HCT116 (cell line): ENCODE results near the gene POLR1D. TPM values are rescaled to one million over a fixed set of nuclear protein-coding genes. Genes with fewer than 3 reads are reported as not detected.

Experiments
- ATAC-seq: fragments of 200-7000 bp; cut with Tn5 transposase; 2 replicates; pipeline ENCODE4 v1.9.1; 2020; ENCODE audit warnings: mild to moderate bottlenecking, moderate library complexity
- BruUV-seq: library from RNA; stranded (reverse); fragments of 400-500 nt; replicated peaks from 2 replicates; lab custom pipeline; 2021; lab: Mats Ljungman, UMichigan
- CTCF ChIA-PET: fragments of 300-600 bp; sonication (Branson Sonifier 250); formaldehyde crosslinking; loops from one replicate; lab custom pipeline; 2021; ENCODE audit warnings: antibody characterized with exemption; lab: Charles Lee
- POLR2A ChIA-PET: fragments of 300-600, 350-600 bp; sonication (Branson Sonifier 250); formaldehyde crosslinking; loops from one replicate; lab custom pipeline; 2021; ENCODE audit warnings: antibody characterized with exemption; lab: Charles Lee
- RAD21 ChIA-PET, 2 experiments: fragments of 300-600 bp; sonication (Branson Sonifier 250); formaldehyde crosslinking; loops; one replicate each; lab custom pipeline; 2023; ENCODE audit warnings: low total read pairs in 2 of 2; ENCODE audit not compliant: uncharacterized antibody in 2 of 2, unreplicated experiment in 2 of 2, low non-redundant PET in 1 of 2; lab: Charles Lee
- DNase-seq: peaks from one replicate; pipeline ENCODE4 v3.0.0-alpha.2; 2010; ENCODE audit warnings: low read depth, low spot score
- H2AFZ ChIP-seq: fragments of 200-600 bp; shearing (Covaris generic), sonication (generic); 2 replicates; pipeline ENCODE4 v1.6.1; 2017; ENCODE audit warnings: low read depth, mixed run types, mixed read lengths, antibody characterized with exemption, low read length; ENCODE audit not compliant: poor library complexity, severe bottlenecking
- H3K27ac ChIP-seq: 2 replicates; pipeline ENCODE4 v1.5.1; 2012; ENCODE audit warnings: low read depth, low read length
- H3K27me3 ChIP-seq: fragments of 200-600 bp; sonication (generic); 2 replicates; pipeline ENCODE4 v1.6.1; 2016; ENCODE audit warnings: mixed run types, low read length, mixed read lengths; ENCODE audit not compliant: insufficient read depth
- H3K36me3 ChIP-seq, 2 experiments: fragments of 200-500 bp in 1 of 2; fragments of 200-600 bp in 1 of 2; sonication (Bioruptor generic) in 1 of 2; sonication (generic) in 1 of 2; 2 replicates each; pipeline versions ENCODE4 v1.5.1 to v1.6.1; 2014 to 2016; ENCODE audit warnings: low read length in 2 of 2, inconsistent platforms in 1 of 2, mixed read lengths in 1 of 2, mixed run types in 1 of 2; ENCODE audit not compliant: insufficient read depth in 2 of 2, control insufficient read depth in 1 of 2
- H3K4me1 ChIP-seq, 2 experiments: fragments of 200-600 bp in 1 of 2; sonication (generic) in 1 of 2; 2 replicates each; pipeline versions ENCODE4 v1.5.1 to v1.6.1; 2012 to 2017; ENCODE audit warnings: low read length in 2 of 2, inconsistent platforms in 1 of 2, mild to moderate bottlenecking in 1 of 2, mixed read lengths in 1 of 2, mixed run types in 1 of 2, moderate library complexity in 1 of 2; ENCODE audit not compliant: insufficient read depth in 2 of 2, control insufficient read depth in 1 of 2
- H3K4me2 ChIP-seq: fragments of 200-600 bp; sonication (generic); 2 replicates; pipeline ENCODE4 v1.6.1; 2017; ENCODE audit warnings: mixed run types, low read length, mixed read lengths
- H3K4me3 ChIP-seq, 2 experiments: fragments of 200-600 bp in 1 of 2; sonication (generic) in 1 of 2; replicated peaks in 1 of 2; 2 replicates each; pipeline ENCODE4 v1.5.1; 2011 to 2016; ENCODE audit warnings: low read length in 2 of 2, control low read depth in 1 of 2, low read depth in 1 of 2, mild to moderate bottlenecking in 1 of 2, mixed read lengths in 1 of 2, mixed run types in 1 of 2
- H3K79me2 ChIP-seq: fragments of 200-600 bp; sonication (generic); 2 replicates; pipeline ENCODE4 v1.6.1; 2017; ENCODE audit warnings: mild to moderate bottlenecking, mixed run types, low read length, moderate library complexity, mixed read lengths; ENCODE audit not compliant: insufficient read depth
- H3K9ac ChIP-seq: fragments of 200-600 bp; sonication (generic); 2 replicates; pipeline ENCODE4 v1.6.1; 2016; ENCODE audit warnings: low read length, mixed read lengths
- H3K9me2 ChIP-seq: fragments of 200-600 bp; sonication (generic), shearing (Covaris generic); 2 replicates; pipeline ENCODE4 v1.6.1; 2017; ENCODE audit warnings: mixed run types, mild to moderate bottlenecking, moderate library complexity; ENCODE audit not compliant: insufficient read depth
- H3K9me3 ChIP-seq, 2 experiments: fragments of 200-500 bp in 1 of 2; fragments of 200-600 bp in 1 of 2; sonication (Bioruptor generic) in 1 of 2; sonication (generic) in 1 of 2; 2 replicates each; pipeline ENCODE4 v1.6.1; 2014 to 2017; ENCODE audit warnings: low read length in 2 of 2, mixed read lengths in 2 of 2, inconsistent platforms in 1 of 2, low read depth in 1 of 2, mild to moderate bottlenecking in 1 of 2, mixed run types in 1 of 2, moderate library complexity in 1 of 2; ENCODE audit not compliant: control insufficient read depth in 1 of 2, insufficient read depth in 1 of 2
- H4K20me1 ChIP-seq: fragments of 200-600 bp; sonication (generic), shearing (Covaris generic); 2 replicates; pipeline ENCODE4 v1.6.1; 2017; ENCODE audit warnings: mixed run types, mild to moderate bottlenecking, moderate library complexity; ENCODE audit not compliant: insufficient read depth
- EGR1 ChIP-seq: IDR thresholded peaks from 2 replicates; pipeline ENCODE4 v1.6.1; 2012; ENCODE audit warnings: low read depth
- JUND ChIP-seq: IDR thresholded peaks from 2 replicates; pipeline ENCODE4 v1.6.1; 2012
- POLR2AphosphoS5 ChIP-seq: IDR thresholded peaks from 2 replicates; pipeline ENCODE4 v1.6.1; 2011; ENCODE audit warnings: mild to moderate bottlenecking, low read depth, low read length, moderate library complexity
- SIN3A ChIP-seq: IDR thresholded peaks from 2 replicates; pipeline ENCODE4 v1.6.1; 2012; ENCODE audit warnings: low read depth
- SP1 ChIP-seq: IDR thresholded peaks from 2 replicates; pipeline ENCODE4 v1.6.1; 2012; ENCODE audit warnings: low read depth
- ZFX ChIP-seq: fragments of 450-650 bp; IDR thresholded peaks from 2 replicates; pipeline ENCODE4 v1.6.1; 2017
- ZNF274 ChIP-seq: fragments of 200-500 bp; sonication (Bioruptor generic); IDR thresholded peaks from 2 replicates; pipeline ENCODE4 v1.6.1; 2014; ENCODE audit warnings: mild to moderate bottlenecking, low read depth, low read length, inconsistent platforms
- intact Hi-C: fragments of 100-400 bp; cut with micrococcal nuclease; formaldehyde crosslinking; loops from 2 replicates; pipeline ENCODE4 v1.10.0; 2022
- total RNA-seq: library from RNA; stranded (reverse); gene quantifications from one replicate; pipeline ENCODE4 v1.2.1, GENCODE V29; 2021; ENCODE audit not compliant: unreplicated experiment
- TF ChIP-seq, protein P1 (sequence below): IDR thresholded peaks from 2 replicates; pipeline ENCODE4 v1.6.1; 2012
- TF ChIP-seq, protein P2 (sequence below), 3 experiments: fragments of 200-600 bp in 1 of 3; sonication (generic) in 1 of 3; IDR thresholded peaks in 2 of 3; conservative IDR thresholded peaks in 1 of 3; 2 replicates each; pipeline ENCODE4 v1.5.1; 2012 to 2017; ENCODE audit warnings: low read depth in 2 of 3, low read length in 2 of 3, antibody characterized with exemption in 1 of 3, borderline replicate concordance in 1 of 3, control low read depth in 1 of 3, mild to moderate bottlenecking in 1 of 3, mixed read lengths in 1 of 3, mixed run types in 1 of 3, moderate library complexity in 1 of 3; ENCODE audit not compliant: insufficient read depth in 1 of 3

The POLR1D gene
- total RNA-seq, 1 experiment from 2014 or later: 184 TPM

DNA sequence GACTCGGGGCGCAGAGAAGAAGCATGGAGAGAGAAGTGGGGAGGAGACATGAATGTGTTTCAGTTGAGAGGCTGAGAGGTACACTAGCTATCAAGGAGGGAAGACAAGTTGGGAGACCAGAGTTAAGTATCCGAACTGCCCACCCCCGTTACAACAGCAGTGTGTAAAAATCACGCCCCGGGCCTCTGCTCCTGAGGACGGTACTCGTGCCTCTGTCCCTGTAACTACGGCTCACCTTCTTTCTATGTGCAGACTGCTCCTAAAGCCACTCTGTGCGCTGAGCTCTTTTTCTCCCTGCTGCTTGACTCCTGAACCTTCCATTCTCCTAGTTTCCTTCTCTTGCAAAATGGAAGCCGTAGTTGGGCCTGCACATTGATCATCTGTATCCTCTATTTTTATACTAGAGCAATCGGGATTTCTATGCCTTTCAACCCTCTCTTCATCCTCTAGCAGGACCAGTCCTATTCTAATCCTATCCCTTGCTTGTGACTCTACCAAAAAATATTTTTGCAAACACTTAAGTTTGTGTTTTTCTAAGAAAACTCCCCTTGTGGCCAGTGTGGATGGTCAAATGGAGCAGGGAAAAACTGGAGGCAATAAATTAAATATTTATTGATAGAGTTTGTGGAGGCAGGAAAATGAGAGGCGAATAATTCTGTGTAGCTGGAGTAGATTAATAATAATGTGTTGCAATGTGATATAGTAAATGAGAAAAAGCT lies 569 bp downstream of the POLR1D start:
- Histone ChIP-seq H3K4me2 (peak overlapping the region; percentile 91), H3K9me2 (no peaks in the 10 kb centered on the region), H2AFZ (no peak overlapping the region), H3K27me3 (no peaks in the 10 kb centered on the region), H3K36me3 (peaks cover 6 to 17% of the 10 kb centered on the region in 2 experiments; a peak in 3 of 4 replicates), H3K27ac (peak overlapping the region; percentile 99), H3K9ac (peak overlapping the region; percentile 97), H4K20me1 (peaks cover 11% of the 10 kb centered on the region; the same call in 1 of the 2 replicates), H3K4me3 (peak overlapping the region; percentile 95 to 96), H3K4me1 (peaks cover 12 to 23% of the 10 kb centered on the region in 2 experiments), H3K79me2 (peaks cover 84% of the 10 kb centered on the region), H3K9me3 (no peaks in the 10 kb centered on the region)
- no peak for DNase-seq
- intact Hi-C loops: loop anchor here (5.0 to 10.0 kb wide), 2 partner anchors 170 to 227 kb away; partner anchors contain the start of gene MTIF3
- CTCF ChIA-PET: interaction anchor here (1.7 kb wide), 1 partner anchor 204 kb away, joined by 6 read pairs; no protein-coding TSS in a partner anchor
- TF ChIP-seq ZFX (peak; percentile 30; the same call in 1 of the 2 replicates), POLR2AphosphoS5 (no peak), ZNF274 (no peak), JUND (no peak), SP1 (no peak), EGR1 (no peak), SIN3A (no peak)
- TF ChIP-seq, protein P1, sequence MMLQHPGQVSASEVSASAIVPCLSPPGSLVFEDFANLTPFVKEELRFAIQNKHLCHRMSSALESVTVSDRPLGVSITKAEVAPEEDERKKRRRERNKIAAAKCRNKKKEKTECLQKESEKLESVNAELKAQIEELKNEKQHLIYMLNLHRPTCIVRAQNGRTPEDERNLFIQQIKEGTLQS: no peak
- TF ChIP-seq, protein P2, sequence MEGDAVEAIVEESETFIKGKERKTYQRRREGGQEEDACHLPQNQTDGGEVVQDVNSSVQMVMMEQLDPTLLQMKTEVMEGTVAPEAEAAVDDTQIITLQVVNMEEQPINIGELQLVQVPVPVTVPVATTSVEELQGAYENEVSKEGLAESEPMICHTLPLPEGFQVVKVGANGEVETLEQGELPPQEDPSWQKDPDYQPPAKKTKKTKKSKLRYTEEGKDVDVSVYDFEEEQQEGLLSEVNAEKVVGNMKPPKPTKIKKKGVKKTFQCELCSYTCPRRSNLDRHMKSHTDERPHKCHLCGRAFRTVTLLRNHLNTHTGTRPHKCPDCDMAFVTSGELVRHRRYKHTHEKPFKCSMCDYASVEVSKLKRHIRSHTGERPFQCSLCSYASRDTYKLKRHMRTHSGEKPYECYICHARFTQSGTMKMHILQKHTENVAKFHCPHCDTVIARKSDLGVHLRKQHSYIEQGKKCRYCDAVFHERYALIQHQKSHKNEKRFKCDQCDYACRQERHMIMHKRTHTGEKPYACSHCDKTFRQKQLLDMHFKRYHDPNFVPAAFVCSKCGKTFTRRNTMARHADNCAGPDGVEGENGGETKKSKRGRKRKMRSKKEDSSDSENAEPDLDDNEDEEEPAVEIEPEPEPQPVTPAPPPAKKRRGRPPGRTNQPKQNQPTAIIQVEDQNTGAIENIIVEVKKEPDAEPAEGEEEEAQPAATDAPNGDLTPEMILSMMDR (IDR thresholded peaks at IDR 0.05 in 2 of 3, conservative IDR thresholded peaks at IDR 0.05 in 1 of 3; ENCODE audit: borderline replicate concordance in 1 of 3, insufficient read depth in 1 of 3, low read depth in 2 of 3, low read length in 2 of 3): peak in 1 of 3 experiments; percentile 36; a peak in 2 of 6 replicates
- no peak for ATAC-seq
- POLR2A ChIA-PET: no interaction called here
- RAD21 ChIA-PET: no interaction called here
- no TSS peak for BruUV-seq
